Measurements from ENCODE around the gene GOT1.
A peak's percentile ranks its signal among the peaks of the same experiment; 100 is the strongest.

GOT1 gene

DNA sequence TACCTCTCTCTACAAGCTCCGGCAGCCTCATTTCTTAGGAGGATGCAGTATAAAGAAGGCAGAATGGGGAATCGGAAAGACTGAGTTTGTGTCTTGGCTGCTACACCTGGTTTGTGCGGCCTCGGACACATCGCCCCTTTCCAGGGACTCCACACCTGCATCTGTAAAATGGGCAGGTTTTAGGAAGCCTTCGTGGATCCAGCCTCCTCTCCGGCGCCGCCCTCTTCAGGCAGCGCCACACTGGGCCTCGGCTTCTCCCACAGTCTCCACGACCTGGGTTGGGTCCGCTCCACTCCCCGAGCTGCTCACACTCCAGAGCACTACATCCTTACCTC is 341 bp downstream of the GOT1 start:
- no peaks in the 10 kb centered on the region for H3K27me3 Mint-ChIP-seq
- H3K36me3 Mint-ChIP-seq (ENCODE audit: insufficient read depth) = peaks cover 13% of the 10 kb centered on the region
- peak overlapping the region; percentile 96 for H3K4me3 Mint-ChIP-seq
- peak overlapping the region; percentile 95 for H3K27ac Mint-ChIP-seq (ENCODE audit: low read depth)
- DNase-seq (ENCODE audit: low spot score in 2 of 2) = peak in 1 of 2 donors; percentile 14
- H3K9me3 Mint-ChIP-seq = no peaks in the 10 kb centered on the region
- H3K4me1 Mint-ChIP-seq = peaks cover 34% of the 10 kb centered on the region
- peak; percentile 1 for ATAC-seq (replicated peaks; ENCODE audit: extremely low read depth, poor library complexity, severe bottlenecking)

DNA sequence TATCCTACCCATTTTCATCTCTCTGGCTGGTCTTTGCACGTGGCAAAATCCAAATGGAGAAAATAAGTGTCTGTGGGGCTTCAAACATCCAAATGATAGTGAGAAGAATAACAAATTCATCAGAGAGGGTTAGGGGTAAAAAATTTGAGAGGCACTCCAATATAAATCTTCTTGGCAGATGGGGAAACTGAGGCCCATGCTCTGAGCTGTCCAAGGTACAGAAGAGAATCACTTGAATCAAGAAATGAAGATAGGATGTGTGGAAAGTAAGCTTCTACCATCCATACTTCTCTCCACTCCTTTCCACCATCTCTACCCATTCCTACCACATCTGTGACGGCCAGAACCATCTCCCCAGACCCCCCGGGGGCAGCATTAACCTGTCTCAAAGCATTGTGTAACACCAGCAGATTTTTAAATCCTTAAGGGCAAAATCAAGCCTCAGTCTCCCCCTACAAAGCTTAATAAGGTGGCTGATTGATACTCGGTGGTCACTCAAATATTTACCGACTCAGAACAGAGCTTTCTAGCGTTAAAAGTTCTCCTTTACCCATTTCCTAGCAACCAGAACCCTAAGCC is 818 bp downstream of the GOT1 start:
- H3K9me3 Mint-ChIP-seq = no peaks in the 10 kb centered on the region
- peaks cover 13% of the 10 kb centered on the region for H3K36me3 Mint-ChIP-seq (ENCODE audit: insufficient read depth)
- peak overlapping the region; percentile 95 for H3K27ac Mint-ChIP-seq (ENCODE audit: low read depth)
- ATAC-seq (replicated peaks; ENCODE audit: extremely low read depth, poor library complexity, severe bottlenecking) = no peak
- H3K4me1 Mint-ChIP-seq = peaks cover 34% of the 10 kb centered on the region
- DNase-seq (ENCODE audit: low spot score in 2 of 2) = no peak
- H3K4me3 Mint-ChIP-seq = peak overlapping the region; percentile 96
- H3K27me3 Mint-ChIP-seq = no peaks in the 10 kb centered on the region

DNA sequence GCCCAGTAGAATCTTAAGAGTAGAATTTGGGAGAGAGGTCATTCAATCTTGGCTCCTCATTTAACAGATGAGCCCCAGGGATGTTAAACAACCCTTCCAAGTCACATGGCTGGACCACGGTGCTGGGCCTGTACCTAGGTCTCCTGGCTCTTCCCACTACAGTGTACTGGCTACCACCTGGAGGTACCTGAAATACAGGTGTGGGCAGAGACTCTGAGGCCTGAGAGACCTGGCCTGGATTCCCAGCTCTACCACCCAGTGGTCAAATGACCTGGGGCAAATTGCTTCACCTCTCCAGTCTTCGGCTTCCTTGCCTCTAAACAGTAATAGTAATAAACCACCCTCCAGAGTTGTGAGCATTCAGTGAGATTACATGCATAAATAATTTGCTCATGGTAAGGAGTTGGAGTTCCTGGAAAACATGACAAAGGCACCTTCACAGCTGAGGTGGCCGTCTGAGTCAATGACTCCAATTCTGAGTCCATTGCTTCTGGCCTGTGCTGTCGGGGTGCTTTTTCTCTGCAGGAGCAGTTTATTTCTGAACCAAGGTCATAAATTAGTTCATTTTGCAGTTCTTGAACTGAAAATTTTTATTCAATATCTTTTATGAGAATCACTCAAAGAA is 2.7 kb downstream of the GOT1 start:
- H3K27ac Mint-ChIP-seq (ENCODE audit: low read depth) = no peak overlapping the region
- H3K9me3 Mint-ChIP-seq = no peaks in the 10 kb centered on the region
- no peaks in the 10 kb centered on the region for H3K27me3 Mint-ChIP-seq
- DNase-seq (ENCODE audit: low spot score in 2 of 2) (no peak), ATAC-seq (replicated peaks; ENCODE audit: extremely low read depth, poor library complexity, severe bottlenecking) (no peak)
- no peak overlapping the region for H3K4me3 Mint-ChIP-seq
- peaks cover 34% of the 10 kb centered on the region for H3K4me1 Mint-ChIP-seq
- peaks cover 13% of the 10 kb centered on the region for H3K36me3 Mint-ChIP-seq (ENCODE audit: insufficient read depth)

DNA sequence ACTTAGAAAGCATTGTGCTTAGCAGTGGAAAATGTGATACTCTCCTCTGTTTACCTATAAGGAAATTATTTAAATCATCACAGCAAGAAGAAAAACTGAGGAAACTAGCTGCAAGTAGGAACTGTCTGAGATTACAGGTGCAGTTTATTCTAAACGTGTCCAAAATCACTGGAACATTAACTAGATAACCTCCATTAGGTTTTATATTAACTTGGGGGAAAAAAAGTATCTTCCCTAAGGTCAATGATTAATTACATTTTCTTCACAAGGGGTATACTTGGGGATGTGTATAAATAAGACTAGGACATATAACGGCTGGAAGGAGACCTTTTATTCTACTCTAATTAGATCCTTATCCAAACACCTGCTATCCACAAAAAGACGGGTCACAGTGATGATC is 3.7 kb downstream of the GOT1 start:
- DNase-seq (ENCODE audit: low spot score in 2 of 2) (no peak), ATAC-seq (replicated peaks; ENCODE audit: extremely low read depth, poor library complexity, severe bottlenecking) (no peak)
- Mint-ChIP-seq H3K9me3 (no peaks in the 10 kb centered on the region), H3K4me3 (no peak overlapping the region), H3K27ac (ENCODE audit: low read depth) (no peak overlapping the region), H3K27me3 (no peaks in the 10 kb centered on the region), H3K36me3 (ENCODE audit: insufficient read depth) (peaks cover 12% of the 10 kb centered on the region), H3K4me1 (peaks cover 28% of the 10 kb centered on the region)

DNA sequence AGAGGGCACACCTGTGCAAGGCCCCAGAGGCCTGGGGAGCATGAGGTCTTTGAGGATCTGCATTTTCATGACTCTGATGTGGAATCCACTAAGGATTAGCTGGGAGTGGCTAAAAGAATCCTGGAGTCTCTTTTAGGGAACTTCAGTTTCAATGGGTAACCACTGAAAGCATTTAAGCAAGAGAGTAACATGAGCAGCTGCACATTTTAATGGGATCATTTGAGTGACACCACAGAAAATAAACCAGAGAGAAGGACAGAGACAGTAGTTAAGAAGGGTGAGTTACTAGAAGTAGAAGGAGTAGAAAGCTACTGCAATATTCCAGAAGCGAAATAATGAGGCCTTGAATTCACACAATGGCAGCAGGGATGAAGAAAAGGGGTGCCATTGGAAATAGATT is 5.2 kb downstream of the GOT1 start:
- no peak for DNase-seq (ENCODE audit: low spot score in 2 of 2)
- H3K4me1 Mint-ChIP-seq = peaks cover 17% of the 10 kb centered on the region
- no peaks in the 10 kb centered on the region for H3K9me3 Mint-ChIP-seq
- no peak overlapping the region for H3K4me3 Mint-ChIP-seq
- ATAC-seq (replicated peaks; ENCODE audit: extremely low read depth, poor library complexity, severe bottlenecking) = no peak
- H3K36me3 Mint-ChIP-seq (ENCODE audit: insufficient read depth) = peaks cover 3% of the 10 kb centered on the region
- no peak overlapping the region for H3K27ac Mint-ChIP-seq (ENCODE audit: low read depth)
- no peaks in the 10 kb centered on the region for H3K27me3 Mint-ChIP-seq

DNA sequence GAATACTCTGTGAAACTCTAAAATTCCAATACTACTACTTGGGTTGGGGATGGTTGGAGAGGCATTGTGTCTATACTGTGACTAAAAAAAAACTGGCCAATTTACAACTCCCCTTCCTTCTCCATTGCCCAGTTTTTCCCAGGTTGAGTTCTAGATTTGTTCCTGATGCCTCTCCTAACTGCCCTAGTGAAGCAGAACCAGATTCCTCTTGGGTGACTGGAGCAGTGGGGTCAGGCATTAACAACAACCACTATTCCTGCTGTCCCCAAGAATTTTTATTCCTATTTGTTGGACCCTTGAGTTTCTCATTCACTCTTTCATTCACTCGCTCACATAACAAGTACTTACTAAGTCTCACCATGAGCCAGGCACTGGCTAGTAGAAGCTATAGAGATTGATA is 5.8 kb downstream of the GOT1 start:
- Mint-ChIP-seq H3K27me3 (no peaks in the 10 kb centered on the region), H3K9me3 (no peaks in the 10 kb centered on the region), H3K4me3 (no peak overlapping the region), H3K27ac (ENCODE audit: low read depth) (no peak overlapping the region), H3K36me3 (ENCODE audit: insufficient read depth) (peaks cover 2% of the 10 kb centered on the region), H3K4me1 (peaks cover 11% of the 10 kb centered on the region)
- no peak for DNase-seq (ENCODE audit: low spot score in 2 of 2)
- no peak for ATAC-seq (replicated peaks; ENCODE audit: extremely low read depth, poor library complexity, severe bottlenecking)

DNA sequence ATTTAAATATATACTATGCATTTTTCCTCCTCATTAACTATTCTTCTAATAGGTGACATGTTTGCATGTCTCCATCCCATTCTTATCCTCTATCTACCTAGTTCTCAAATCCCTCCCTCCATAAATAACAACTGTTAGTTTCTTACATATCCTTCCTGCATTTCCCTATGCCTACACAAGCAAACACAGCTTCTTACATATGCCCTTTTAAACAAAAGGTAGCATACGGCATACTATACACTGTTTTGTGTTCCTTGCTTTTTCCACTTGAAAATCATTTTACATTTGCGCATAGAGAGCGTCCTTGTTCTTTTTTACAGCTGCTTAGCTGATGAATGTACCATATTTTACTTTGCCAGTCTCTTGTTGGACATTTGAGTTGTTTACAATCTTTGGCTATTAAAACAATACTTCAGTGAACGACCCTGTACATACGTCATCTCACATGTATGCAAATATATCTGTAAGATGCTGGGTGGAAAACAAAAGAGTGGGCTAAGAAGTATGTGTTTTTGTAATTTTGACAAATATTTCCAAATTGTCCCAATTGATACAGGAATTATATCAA is 7.8 kb downstream of the GOT1 start:
- H3K27me3 Mint-ChIP-seq = no peaks in the 10 kb centered on the region
- no peaks in the 10 kb centered on the region for H3K4me1 Mint-ChIP-seq
- H3K36me3 Mint-ChIP-seq (ENCODE audit: insufficient read depth) = peaks cover 1% of the 10 kb centered on the region
- H3K27ac Mint-ChIP-seq (ENCODE audit: low read depth) = no peak overlapping the region
- H3K9me3 Mint-ChIP-seq = no peaks in the 10 kb centered on the region
- no peak overlapping the region for H3K4me3 Mint-ChIP-seq
- DNase-seq (ENCODE audit: low spot score in 2 of 2) = no peak
- no peak for ATAC-seq (replicated peaks; ENCODE audit: extremely low read depth, poor library complexity, severe bottlenecking)

DNA sequence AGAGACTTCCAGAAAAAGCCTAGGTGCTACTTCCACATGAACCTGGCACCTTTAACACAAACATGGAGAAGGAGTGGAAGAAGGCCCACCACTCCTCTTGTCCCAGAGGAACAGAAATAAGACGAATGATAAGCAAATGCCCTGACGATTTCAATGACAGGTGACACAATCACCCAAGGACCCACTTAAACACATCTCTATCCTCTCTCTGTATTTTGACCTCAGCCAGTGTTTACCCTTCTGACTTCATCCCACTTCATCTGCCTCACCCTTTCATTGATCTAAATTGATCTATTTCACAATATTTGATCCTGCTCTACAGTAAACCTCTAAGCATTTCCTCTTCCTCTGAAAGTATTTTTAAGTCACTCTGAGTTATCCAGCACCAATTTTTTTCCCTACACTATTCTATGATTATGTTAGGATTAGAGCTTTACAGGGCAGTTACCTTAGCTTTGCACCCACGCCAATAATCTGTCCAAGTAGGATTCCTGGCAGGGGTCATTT is 9.1 kb downstream of the GOT1 start:
- Mint-ChIP-seq H3K4me1 (no peaks in the 10 kb centered on the region), H3K27ac (ENCODE audit: low read depth) (no peak overlapping the region), H3K36me3 (ENCODE audit: insufficient read depth) (peaks cover 2% of the 10 kb centered on the region), H3K4me3 (no peak overlapping the region), H3K9me3 (no peaks in the 10 kb centered on the region), H3K27me3 (no peaks in the 10 kb centered on the region)
- DNase-seq (ENCODE audit: low spot score in 2 of 2) (no peak), ATAC-seq (replicated peaks; ENCODE audit: extremely low read depth, poor library complexity, severe bottlenecking) (no peak)

DNA sequence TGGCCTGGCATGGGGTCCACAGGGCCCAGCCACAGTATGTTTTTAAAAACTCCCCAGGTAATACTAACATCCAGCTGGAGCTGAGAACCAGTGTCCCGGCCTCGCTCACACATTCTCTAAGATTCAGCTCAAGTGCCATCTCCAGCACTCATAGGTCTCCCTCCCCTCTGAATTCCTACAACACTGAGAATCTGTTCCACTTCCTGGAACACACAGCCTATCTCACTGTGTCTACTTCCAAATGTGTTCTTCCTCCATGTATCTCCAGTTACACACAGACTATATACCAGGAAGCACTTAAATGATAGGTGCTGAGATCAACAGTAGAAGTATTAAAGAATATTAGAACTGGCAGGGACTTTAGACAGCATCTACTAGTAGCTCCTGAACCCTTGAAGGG is 10.7 kb downstream of the GOT1 start:
- Mint-ChIP-seq H3K27ac (ENCODE audit: low read depth) (no peak overlapping the region), H3K9me3 (no peaks in the 10 kb centered on the region), H3K27me3 (no peaks in the 10 kb centered on the region), H3K4me3 (no peak overlapping the region), H3K36me3 (ENCODE audit: insufficient read depth) (peaks cover 2% of the 10 kb centered on the region), H3K4me1 (peaks cover 2% of the 10 kb centered on the region)
- ATAC-seq (replicated peaks; ENCODE audit: extremely low read depth, poor library complexity, severe bottlenecking) (no peak), DNase-seq (ENCODE audit: low spot score in 2 of 2) (no peak)

DNA sequence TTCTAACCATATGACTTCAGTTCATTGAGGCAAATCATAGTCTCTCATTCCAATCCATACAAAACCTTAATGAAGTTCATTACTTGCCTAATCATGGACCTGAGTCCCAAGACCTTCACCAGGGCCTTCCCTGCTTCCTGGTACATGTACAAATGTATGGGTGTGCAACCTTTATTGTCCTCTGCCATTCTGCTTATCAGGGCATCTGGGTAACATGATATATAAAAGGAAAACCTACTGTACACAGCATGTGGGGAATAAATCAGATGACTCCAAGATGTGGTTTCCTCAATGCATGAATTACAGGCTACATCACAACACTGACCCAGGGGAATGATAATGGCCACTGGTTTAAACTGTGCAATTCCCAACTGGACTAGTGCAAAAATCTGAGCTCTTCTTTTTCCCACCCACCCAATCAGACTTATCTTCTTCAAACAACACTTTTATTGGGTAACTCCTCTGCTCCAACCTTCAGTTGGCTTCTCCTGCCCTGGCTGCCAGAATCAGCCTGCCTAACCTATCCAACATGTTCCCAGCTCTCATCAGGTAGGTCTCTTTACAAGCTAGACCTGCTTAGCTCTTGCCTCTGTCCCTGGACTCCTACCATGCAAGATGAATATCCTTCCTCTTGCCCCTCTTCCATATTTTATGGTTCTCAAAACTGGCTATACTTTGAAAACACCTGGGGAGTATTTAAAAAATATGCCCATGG is 11.4 kb downstream of the GOT1 start:
- H3K27ac Mint-ChIP-seq (ENCODE audit: low read depth) = no peak overlapping the region
- DNase-seq (ENCODE audit: low spot score in 2 of 2) = no peak

DNA sequence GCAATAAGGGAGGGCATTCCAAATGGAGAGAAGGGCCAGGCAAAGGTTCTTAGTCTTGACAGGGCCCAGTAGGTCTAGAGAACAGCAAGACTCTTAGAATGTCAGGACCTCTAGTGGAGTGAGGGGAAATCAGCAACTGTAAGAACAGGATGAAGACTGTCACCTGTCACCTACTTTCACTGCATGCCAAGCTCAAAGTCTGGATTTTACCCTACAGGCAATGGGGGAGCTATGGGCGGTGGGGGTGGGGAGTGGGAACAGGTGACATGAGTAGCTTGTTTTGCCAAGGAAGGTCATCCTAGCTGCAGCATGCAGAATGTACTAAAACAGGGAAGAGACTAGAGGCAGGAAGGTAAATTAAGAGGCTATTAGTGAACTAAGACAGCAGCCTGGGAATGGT is 18.3 kb downstream of the GOT1 start:
- peaks cover 2% of the 10 kb centered on the region for H3K36me3 Mint-ChIP-seq (ENCODE audit: insufficient read depth)
- H3K4me1 Mint-ChIP-seq = peaks cover 9% of the 10 kb centered on the region
- no peak overlapping the region for H3K4me3 Mint-ChIP-seq
- no peak overlapping the region for H3K27ac Mint-ChIP-seq (ENCODE audit: low read depth)
- ATAC-seq (replicated peaks; ENCODE audit: extremely low read depth, poor library complexity, severe bottlenecking) (no peak), DNase-seq (ENCODE audit: low spot score in 2 of 2) (no peak)
- no peaks in the 10 kb centered on the region for H3K27me3 Mint-ChIP-seq
- no peaks in the 10 kb centered on the region for H3K9me3 Mint-ChIP-seq

More for the DNA sequence above, 11.4 kb downstream of the GOT1 start:
- Mint-ChIP-seq H3K9me3 (no peaks in the 10 kb centered on the region), H3K27me3 (no peaks in the 10 kb centered on the region), H3K36me3 (ENCODE audit: insufficient read depth) (peaks cover 2% of the 10 kb centered on the region), H3K4me1 (peaks cover 8% of the 10 kb centered on the region), H3K4me3 (no peak overlapping the region)
- no peak for ATAC-seq (replicated peaks; ENCODE audit: extremely low read depth, poor library complexity, severe bottlenecking)

DNA sequence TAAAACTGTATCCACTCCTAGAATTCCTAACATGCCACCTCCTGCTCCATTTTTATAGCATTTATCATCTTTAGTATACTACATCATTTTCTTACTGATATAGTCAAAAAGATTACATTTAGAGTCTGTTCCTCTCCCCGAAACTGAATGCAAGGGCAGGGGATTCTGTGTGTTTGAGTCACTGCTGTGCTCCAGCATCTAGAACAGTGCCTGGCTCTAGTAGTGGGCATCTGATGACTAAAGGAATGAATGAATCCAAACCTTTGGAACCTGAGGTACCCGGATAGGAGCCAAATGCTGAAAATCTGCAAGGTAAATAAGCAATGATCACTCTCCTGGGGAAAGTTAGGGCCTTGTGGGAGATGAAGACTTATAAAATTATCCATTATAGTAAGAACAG is 18.9 kb downstream of the GOT1 start:
- H3K36me3 Mint-ChIP-seq (ENCODE audit: insufficient read depth) = peaks cover 7% of the 10 kb centered on the region
- H3K27ac Mint-ChIP-seq (ENCODE audit: low read depth) = no peak overlapping the region
- H3K4me3 Mint-ChIP-seq = no peak overlapping the region
- ATAC-seq (replicated peaks; ENCODE audit: extremely low read depth, poor library complexity, severe bottlenecking) (no peak), DNase-seq (ENCODE audit: low spot score in 2 of 2) (no peak)
- no peaks in the 10 kb centered on the region for H3K9me3 Mint-ChIP-seq
- no peaks in the 10 kb centered on the region for H3K27me3 Mint-ChIP-seq
- peaks cover 9% of the 10 kb centered on the region for H3K4me1 Mint-ChIP-seq

DNA sequence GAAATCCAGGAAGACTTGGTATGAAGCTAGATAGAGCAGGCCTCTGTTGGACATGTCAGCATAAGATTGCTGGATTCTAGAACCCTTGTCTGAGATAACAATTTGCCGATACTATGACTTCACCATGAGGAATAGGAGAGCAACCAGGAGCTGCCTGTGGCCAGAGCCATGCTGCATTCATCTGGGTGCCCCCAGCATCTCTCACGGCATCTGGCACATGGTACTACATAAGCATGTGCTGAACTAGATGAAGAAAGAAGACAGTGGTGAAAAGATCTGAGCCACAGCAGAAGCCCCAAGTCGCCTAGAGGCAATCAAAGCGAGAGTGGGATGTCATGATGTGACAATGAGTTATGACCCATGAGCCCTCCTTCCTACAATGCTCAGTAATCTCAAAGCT is 19.5 kb downstream of the GOT1 start:
- DNase-seq (ENCODE audit: low spot score in 2 of 2) = no peak
- ATAC-seq (replicated peaks; ENCODE audit: extremely low read depth, poor library complexity, severe bottlenecking) = no peak
- Mint-ChIP-seq H3K36me3 (ENCODE audit: insufficient read depth) (peaks cover 7% of the 10 kb centered on the region), H3K4me1 (peaks cover 9% of the 10 kb centered on the region), H3K9me3 (no peaks in the 10 kb centered on the region), H3K4me3 (no peak overlapping the region), H3K27me3 (no peaks in the 10 kb centered on the region), H3K27ac (ENCODE audit: low read depth) (no peak overlapping the region)
